Brain pericyte (primary cell): ENCODE measurements around the gene TTLL12.

Source experiments
- DNase-seq: peaks from one replicate; pipeline ENCODE4 v3.0.0-alpha.2; 2012; ENCODE audit warnings: low read depth, low spot score

The TTLL12 gene

DNA sequence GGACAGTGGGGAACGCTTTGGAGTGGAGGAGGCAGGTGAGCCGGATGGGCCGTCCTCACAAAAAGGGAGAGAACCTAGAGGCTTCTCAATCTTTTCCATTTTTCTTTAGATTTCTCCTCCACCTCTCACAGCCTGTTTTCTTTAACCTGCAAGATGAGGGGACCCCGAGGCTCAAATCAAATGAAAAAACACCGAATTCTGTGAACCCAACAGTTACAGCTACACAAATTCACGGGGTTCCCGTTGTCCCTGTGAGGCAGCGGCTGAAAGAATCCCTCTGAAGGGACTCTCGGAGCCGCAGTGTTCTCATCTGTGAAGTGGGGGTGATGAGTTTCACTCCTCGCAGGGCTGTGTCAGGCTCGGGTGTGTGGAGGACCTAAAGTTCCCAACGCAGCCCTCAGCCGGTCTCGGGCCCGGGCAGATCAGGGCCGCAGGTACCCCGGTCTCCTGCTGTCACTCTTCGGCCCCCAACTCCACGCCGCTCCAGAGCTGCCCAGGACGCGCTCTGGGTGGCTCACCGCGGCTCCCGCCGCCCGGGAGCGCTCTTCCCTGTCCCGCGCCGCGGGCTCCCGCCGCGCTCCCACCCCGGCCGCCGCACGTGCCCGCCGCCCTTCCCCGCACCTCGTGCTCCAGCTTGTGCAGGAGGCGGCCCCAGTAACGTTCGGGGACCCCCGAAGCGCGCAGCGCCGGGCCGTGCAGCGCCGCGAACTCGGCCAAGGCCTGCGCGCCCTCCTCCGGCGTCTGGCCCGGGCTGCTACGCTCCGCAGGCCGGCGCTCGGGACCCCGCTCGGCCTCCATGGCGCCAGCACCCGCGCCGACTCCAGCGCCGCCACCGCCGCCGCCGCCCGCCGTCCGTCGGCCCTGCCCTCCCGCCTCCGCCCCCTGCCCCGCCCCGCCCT, at the start of gene TTLL12:
Gene TTLL12, minus strand, starts transcription at position 863 of the 899 bp plus-strand sequence. Its CDS starts 65 bp downstream, at position 798.
- no peak for DNase-seq

DNA sequence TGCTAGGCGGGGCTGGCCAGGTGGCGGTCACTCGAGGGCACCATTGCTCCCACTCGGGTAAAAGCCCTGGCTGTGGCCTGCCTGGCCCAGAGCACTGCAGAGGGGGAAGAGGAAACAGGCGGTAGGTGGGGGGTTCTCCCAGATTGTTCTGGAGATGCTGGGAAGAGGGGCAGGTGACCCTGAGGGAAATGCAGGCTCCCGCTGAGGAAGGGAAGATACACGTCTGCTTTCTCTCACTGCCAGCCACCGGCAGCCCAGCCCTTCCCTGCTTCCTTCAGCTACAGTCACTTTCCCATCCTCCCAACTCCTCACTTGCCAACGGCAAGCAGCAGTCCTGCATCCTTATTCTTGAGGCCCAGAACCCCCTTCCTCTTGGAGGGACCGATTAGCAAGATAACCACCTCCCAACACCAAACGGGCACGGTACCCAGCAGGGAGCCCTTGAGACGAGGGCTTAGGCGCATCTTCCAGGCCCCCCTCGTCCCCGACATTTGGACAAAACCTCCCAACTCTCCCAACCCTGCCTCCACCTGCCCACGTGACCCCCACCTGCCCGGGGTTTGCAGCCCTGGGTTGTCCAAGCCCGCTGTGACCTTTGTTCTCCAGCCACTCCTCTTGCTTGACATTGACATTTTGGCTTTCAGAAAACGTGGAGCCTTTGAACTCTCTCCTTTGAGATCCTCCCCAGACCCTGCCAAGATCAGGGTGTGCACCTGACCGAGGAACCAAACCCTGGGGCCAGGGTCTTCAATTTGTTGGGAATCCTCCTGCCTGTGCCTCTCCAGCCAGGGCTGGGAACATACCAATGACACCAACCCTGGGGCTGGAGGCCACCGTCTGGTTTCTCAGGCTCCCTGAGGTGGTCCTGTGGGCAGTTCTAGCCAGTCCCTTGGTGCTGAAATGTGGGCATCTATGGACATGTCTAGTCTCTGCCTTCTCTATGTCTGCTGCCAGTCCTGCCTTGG, 48.8 kb upstream of the TTLL12 start:
- no peak for DNase-seq

DNA sequence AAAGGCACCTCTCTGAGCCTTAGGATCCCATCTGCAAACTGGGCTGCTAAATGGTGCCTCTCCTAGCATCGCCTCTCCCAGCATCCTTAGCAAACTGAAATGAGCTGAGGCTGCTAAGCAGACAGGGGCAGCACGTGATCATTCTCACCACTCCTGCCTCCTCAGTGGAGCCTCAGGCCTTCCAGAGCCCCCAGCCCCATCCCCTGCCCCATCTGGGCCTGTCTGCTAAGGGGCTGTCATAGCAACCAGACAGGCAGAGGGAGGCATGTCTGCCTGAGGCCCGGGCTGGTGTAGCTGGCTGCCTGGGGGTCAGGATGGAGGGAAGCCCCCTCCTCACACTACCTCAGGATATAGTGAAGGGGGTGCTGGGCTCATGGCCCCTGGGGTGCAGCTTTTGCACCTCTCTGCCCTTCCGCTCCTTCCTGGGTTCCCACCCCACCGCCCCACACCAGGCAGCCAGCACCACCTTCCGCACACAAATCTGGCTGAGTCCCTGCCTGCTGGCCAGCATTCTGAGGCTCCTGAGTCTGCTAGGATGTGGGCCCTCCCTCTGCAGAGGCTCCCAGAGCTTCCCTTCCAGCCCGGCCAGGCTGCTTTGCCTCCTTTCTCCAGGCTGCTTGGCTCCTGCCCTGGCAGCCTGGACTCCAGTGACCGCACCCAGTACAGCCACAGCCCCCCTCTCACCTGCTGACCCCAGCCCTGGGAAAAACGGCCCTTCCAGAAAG, 47.5 kb upstream of the TTLL12 start:
- DNase-seq = no peak

DNA sequence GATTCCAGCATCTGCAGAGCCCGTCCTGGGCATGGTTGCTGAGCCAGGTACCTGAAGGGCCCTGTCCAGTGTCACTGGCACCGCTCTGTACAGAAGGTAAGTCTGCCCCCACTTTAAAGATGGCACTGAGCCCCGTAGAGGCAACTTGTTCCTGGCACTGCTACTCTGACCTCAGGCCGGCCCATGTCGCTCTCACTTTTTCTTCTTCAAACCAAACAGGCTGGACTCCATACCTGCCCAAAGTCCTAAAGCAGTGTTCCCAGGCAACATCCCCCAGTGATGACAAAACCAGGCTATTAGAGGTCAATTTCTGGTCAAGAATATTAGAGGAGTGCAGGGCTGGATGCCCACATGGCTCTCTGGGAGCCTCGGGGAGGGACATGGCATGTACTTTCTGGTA, 46.6 kb upstream of the TTLL12 start:
- no peak for DNase-seq

DNA sequence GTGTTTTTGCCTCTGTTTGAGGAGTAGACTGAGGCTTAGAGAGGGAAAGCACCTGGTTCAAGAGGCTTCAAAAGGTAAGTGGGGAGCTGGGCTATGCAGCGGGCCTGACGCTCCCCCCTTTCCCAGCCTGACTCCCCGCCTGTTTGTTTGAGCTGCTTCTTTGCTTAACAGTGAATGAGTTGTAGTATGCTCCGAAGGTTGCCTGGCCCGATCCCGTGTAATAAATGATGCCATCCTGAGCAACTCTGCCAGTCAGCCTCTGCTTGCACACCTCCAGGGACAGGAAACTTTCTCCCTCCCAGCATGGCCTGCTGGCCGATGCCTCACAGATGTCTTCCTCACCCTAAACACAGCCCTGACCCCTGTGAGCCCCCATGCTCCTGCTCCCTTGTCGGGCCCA, 45.5 kb upstream of the TTLL12 start:
- DNase-seq = no peak

DNA sequence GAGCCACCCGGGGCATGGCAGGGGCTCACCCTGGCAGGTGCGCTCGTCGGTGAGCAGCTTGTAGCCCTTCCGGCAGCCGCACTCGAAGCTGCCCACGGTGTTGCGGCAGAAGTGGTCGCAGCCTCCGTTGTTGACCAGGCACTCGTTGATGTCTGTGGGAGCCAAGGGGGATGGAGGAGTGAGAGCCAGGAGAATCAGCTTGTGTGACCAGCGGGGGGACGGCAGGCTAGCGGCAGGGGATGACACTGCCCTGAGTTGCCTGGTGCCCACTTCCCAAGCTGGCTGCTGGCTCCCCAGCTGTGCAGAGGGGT, 44.7 kb upstream of the TTLL12 start:
- no peak for DNase-seq

DNA sequence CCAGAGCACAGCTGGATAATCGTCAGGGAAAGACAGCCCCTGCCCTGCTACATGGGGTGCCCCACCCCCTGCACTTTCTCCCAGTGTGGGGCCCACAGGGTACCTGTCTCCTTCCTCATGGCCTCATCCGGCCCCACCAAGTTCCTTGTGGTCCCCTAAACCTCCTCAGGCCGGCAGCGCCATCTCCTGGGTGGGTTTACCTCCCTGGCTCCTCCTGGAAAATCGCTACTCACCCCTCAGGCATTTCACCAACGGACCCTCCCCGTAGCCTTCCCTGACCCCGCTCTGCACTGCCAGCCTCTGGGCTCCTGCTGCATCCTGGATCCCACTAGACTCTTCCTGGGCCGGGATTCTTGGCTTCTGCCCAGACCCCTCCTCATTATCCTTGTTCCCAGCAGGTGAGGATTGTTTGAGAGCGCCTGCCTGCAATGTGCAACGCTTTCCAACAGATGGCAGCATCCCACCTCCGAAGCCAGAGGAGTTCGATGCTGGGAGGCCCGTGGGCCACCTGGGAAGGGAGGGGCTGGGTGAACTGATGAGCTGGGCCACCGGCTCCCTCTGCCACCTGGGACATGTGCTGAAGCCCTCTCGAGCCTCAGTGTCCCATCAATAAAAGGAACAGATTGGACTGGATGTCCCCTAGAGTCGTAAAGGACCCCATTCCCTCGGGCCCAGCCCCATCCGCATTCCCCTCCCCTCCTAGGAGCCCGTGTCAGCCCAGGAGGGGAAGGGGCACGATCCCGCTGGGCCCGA, 44.2 kb upstream of the TTLL12 start:
- DNase-seq = no peak

DNA sequence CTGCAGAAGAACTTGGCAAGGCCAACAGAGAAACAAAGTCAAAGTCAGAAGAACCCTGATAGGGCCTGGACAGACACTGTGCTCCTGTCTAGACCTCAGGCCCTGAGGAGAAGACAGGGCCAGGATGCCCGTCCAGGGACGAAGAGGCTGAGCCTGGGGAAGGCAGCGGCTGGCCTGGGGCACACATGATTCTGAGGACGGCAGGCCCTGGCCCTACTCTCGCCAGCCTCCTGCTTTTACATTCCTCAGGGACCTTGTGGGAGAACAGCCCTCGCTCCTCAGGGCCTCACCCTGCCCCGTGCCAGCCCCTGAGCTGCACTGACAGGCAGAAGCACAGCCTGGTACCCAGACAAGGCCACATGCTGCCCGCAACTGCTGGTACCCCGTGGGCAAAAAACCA, 43.6 kb upstream of the TTLL12 start:
- DNase-seq = no peak

DNA sequence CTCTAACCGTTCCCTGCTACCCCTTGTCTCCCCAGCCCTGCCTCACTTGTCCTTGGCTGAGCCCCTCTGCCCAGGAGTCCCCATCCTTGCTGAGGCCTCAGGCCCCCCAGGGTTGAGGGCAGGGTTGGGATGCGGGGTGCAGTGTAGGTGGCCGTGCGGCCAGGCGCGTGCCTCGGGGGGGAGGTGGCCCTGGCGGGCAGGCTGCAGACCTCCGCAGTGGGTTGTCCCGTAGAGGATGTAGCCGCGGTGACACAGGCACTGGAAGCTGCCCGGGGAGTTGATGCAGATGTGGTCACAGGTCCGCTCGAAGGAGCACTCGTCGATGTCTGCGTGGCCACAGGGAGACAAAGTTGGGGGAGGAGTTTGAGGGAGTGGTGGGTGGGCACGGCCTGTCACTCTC, 41.9 kb upstream of the TTLL12 start:
- no peak for DNase-seq

DNA sequence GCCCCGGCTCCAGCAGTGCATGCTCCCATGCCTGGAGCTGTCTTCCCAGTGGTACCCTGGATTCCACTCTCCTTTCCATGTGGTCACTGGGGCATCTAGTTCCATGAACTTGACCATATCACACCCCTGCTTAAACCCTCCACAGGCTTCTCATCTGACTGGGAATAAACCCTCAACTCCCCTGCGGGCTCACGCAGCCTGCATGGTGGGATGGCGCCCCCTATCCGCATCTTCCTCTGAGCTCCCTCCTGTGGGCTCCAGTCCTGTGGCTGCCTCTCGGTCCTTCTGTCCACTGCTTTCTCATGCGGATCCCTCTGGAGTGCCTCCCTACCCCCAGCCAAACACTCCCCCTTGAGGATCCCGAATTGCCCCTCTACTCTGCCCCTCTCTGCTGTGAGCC, 41.4 kb upstream of the TTLL12 start:
- DNase-seq = no peak

DNA sequence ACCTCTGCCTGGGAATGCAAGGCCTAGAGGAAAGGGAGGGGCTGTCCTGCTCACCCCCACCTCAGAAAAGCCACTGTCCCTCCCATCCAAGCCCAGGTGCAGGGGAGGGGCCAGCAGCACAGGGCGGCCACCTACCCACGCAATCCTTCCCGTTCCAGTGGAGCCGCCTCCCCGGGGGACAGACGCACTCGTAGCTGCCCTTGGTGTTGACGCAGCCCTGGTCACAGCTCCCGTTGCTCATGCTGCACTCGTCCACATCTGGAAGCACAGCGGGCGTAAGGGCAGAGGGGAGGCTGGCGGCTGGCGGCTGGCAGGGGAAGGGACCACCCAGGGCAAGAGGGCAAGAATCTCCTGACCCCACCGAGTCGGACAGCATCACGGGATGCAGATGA, 40.3 kb upstream of the TTLL12 start:
- DNase-seq = peak; percentile 70

DNA sequence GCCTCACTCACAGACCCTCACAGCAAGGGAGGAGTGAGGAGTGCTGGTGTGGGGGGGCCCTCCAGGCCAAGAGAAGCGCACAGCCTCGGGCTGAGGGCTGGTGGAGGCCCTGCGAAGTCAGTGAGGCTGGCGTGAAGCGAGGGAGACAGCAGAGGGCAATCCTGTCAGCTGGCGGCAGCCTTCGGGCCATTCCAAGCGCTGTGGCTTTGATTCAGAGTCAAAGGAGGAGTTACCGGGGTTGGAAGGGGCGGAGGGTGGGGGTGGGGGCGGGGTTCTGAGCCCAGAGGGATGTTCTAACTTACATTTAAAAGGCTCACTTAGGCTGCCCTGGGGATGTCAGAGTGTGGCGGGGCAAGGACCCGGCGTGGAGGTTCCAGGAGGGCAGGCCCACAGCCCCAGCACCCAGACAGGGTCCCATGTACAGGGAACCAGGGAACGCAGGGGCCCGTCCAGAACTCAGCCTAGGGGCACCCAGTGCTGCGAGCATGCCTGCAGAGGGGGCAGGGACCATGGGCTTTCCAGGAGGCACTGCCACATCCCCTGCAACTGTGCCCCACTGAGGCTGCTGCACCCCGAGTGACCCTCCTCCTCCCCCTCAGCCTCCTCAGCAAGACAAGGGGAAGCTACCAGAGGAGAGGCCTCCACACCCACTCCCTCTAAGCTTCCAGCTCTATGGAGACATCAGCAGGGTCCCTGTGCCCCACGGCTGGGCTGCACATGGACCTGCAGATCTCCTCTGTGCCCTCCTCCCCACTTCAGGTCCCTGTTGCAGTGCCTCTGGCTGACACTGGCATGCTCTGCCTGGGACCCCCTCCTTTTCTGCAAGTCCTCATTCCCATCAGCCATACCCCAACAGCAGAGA, 39.7 kb upstream of the TTLL12 start:
- DNase-seq = no peak

DNA sequence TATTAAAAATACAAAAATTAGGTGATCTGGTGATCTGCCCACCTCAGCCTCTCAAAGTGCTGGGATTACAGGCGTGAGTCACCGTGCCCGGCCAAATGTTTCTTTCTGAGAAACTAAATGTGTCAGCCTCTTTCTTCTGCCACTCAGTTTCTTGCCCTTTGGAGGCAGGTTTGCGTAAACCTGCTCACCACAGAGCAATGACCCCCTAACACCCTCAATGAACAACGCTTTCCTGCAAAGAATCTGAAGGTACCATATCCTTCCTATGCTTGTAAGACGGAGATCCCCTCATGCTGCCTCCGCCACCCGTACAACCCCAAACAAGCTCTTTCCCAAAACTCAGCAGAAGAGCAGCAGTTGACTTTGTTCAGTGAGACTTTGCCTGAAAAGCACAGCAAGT, 38.7 kb upstream of the TTLL12 start:
- no peak for DNase-seq

DNA sequence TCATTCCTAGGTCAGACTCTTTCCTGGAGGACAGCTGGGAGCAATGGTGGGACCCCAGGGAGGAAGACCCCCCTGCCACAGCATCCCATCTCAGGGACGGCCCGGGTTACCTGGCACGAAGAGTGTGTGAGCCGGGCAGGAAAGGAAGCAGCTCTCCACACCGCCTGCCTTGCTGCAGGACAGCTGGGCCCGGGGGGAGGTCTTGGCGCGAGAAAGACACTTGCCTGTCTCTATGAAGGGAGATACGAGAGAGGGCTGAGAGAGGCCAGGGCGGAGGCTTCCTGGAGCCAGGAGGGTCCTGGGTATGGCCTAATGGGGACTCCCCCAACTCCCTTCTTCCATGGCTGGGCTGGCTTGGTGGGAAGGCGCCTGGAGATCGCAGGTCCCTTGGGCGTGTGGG, 36.1 kb upstream of the TTLL12 start:
- DNase-seq = no peak

DNA sequence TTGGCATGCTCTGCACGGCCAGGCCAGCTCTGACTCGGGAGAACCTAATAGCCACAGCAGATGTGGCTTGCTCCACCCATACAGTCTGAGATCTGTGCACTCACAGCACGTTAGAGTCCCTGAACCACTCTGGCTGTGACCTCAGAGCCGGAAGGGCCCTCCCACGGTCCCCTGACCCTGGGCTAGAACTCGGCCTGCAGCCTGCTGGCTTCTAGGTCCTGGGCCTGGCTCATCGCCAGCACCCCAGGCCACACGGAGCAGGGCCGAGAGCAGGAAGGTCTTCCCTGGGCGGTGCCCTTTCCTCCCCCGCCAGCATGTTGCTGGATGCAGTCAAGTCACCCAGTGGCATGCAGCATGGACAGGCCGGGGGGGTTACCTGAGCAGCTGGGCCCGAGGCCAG, 35.3 kb upstream of the TTLL12 start:
- DNase-seq = no peak

DNA sequence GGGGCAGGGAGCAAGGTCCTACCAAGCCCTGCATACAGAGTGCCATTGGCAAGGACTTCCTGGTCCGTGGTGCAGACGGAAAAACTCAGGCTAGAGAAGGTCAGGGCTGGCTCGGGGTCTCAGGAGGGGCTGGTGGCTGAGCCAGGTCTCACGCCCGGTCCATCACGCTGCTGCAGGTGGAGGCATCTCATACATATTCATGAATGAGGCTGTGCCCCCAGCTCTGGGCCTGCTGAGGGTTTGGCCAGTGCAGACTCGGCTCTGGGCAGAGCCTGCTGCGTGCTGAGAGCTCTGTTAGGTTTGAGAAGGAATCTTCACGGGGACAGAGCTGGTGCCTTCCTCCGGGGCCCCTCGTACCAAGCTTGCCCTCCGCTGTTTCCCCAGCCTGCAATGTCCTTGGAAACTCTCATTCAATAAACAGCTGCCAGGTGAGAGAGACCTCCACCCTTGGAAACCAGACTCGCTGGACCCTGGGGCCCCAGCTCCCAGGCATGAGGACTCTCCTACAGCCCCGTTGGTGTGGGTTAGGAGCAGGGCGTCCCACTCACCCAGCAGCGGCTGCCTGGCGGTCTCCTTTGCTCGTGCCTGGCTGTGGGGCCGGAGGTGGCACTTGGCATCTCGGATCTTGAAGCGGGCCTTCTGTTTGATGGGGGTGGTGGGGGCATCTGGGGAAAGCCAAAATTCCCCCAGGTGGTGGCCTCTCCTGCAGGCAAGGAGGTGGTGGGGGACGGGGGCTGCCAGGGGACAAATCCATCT, 33.9 kb upstream of the TTLL12 start:
- DNase-seq = no peak

DNA sequence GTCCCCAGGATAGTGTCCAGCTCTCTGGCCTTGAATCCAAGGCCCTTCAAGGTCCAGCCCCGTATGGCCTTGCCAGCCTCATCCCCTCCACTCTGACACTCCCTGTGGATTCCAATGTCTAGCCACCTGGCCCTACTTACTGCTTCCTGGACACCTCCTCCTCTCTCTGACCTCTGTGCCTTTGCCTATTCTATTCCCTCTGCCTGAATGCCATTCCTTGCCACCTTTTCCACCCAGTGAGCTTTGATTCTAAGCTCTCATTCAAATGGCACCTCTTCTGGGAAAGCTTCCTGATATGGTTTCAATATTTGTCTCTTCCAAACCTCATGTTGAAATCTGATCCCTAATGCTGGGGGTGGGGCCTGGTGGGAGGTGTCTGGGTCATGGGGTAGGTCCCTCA, 31.9 kb upstream of the TTLL12 start:
- DNase-seq = no peak

DNA sequence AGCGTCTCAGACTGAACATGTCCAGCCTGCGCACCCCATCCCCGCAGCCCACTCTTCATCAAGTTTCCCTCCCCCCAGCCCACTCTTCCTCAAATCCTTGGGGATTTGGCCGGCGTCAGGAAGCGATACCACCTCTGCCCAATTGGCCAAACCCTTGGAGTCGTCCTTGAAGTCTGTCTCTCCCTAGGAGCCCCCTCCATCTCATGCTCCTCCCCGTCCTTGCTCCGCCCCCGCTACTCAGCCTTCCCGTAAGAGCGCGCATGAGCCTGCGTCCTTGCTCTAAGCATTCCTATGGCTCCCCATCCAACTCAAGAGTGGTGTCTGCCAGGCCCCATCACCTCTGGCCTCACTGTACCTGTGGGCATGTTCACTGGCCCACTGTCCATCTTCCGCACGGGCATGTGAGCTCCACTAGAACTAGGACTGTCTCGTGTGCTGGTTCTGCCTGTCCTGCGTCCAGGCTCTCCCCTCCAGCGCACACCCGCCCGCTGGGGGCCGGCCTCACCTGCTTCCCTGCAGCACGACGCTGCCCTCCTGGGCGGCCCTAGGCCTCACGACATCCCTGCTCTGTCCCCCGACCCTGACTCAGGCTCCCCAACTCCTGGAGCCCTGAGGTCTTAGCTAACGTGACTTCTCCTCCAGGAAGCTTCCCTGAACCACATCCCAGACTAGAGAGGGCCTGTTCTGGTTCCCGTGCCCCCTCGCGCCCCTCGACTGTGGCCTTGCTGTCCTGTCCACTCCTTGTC, 30.5 kb upstream of the TTLL12 start:
- DNase-seq = no peak

DNA sequence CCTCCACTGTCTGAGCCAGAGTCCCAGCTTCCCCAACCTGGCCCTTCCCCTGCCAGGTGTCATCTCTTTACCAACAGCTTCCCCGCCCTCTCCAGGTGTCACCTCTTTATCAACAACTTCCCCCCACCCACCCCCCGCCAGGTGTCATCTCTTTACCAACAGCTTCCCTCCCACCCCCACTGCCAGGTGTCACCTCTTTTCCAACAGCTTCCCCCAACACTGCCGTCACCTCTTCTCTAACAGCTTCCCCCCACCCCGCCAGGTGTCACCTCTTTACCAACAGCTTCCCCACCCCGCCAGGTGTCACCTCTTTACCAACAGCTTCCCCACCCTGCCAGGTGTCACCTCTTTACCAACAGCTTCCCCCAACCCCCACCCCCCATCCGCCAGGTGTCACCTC, 29.8 kb upstream of the TTLL12 start:
- no peak for DNase-seq
